Mesenchymal stem cell (in vitro differentiated cells and primary cell): ENCODE data around the gene ZYX.
A peak's percentile ranks its signal among the peaks of the same experiment; 100 is the strongest.

Experiments
- DNase-seq: peaks from one replicate; pipeline ENCODE4 v3.0.0-alpha.2; 2013
- H2AFZ ChIP-seq: one replicate; pipeline ENCODE4 v1.6.1; 2013; ENCODE audit warnings: low read depth, mild to moderate bottlenecking, control low read depth, inconsistent platforms, low read length, moderate library complexity
- H2AK5ac ChIP-seq: 2 replicates; pipeline ENCODE4 v1.6.1; 2013; ENCODE audit warnings: low read length, moderate library complexity, mild to moderate bottlenecking, inconsistent platforms; ENCODE audit not compliant: severe bottlenecking
- H2BK120ac ChIP-seq: one replicate; pipeline ENCODE4 v1.6.1; 2013; ENCODE audit warnings: low read depth, mild to moderate bottlenecking, inconsistent platforms, low read length, moderate library complexity
- H2BK12ac ChIP-seq, 2 experiments: one replicate each; pipeline ENCODE4 v1.6.1; 2013; ENCODE audit warnings: inconsistent platforms in 2 of 2, low read length in 2 of 2, mild to moderate bottlenecking in 2 of 2, moderate library complexity in 2 of 2, control low read depth in 1 of 2
- H2BK15ac ChIP-seq: one replicate; pipeline ENCODE4 v1.6.1; 2013; ENCODE audit warnings: mild to moderate bottlenecking, low read depth, inconsistent platforms; ENCODE audit not compliant: poor library complexity, severe bottlenecking
- H2BK5ac ChIP-seq: 2 replicates; pipeline ENCODE4 v1.6.1; 2013; ENCODE audit warnings: low read depth, mild to moderate bottlenecking, low read length, control low read depth, inconsistent platforms; ENCODE audit not compliant: poor library complexity, severe bottlenecking
- H3K14ac ChIP-seq, 2 experiments: one replicate each; pipeline ENCODE4 v1.6.1; 2013; ENCODE audit warnings: inconsistent platforms in 2 of 2, low read length in 2 of 2, control low read depth in 1 of 2, mild to moderate bottlenecking in 1 of 2, moderate library complexity in 1 of 2
- H3K18ac ChIP-seq, 2 experiments: one replicate each; pipeline ENCODE4 v1.6.1; 2013; ENCODE audit warnings: inconsistent platforms in 2 of 2, low read length in 2 of 2, control low read depth in 1 of 2, low read depth in 1 of 2, mild to moderate bottlenecking in 1 of 2
- H3K23ac ChIP-seq, 2 experiments: one replicate each; pipeline ENCODE4 v1.6.1; 2013; ENCODE audit warnings: inconsistent platforms in 2 of 2, low read length in 2 of 2, mild to moderate bottlenecking in 2 of 2, moderate library complexity in 2 of 2, control low read depth in 1 of 2
- H3K27ac ChIP-seq: 2 replicates; pipeline ENCODE4 v1.5.1; 2013; ENCODE audit warnings: mild to moderate bottlenecking, moderate library complexity, low read length, control low read depth, inconsistent platforms; ENCODE audit not compliant: poor library complexity, severe bottlenecking
- H3K27me3 ChIP-seq, 2 experiments: 2 replicates each; pipeline versions ENCODE4 v1.6.1 to v1.7.0; 2013; ENCODE audit warnings: low read length in 2 of 2, mild to moderate bottlenecking in 2 of 2, moderate library complexity in 2 of 2, control low read depth in 1 of 2, inconsistent platforms in 1 of 2; ENCODE audit not compliant: control insufficient read depth in 1 of 2, insufficient read depth in 1 of 2
- H3K36me3 ChIP-seq, 2 experiments: 2 replicates each; pipeline versions ENCODE4 v1.6.1 to v1.7.0; 2013; ENCODE audit warnings: low read length in 2 of 2, control low read depth in 1 of 2, inconsistent platforms in 1 of 2, low read depth in 1 of 2, mild to moderate bottlenecking in 1 of 2; ENCODE audit not compliant: insufficient read depth in 2 of 2, control insufficient read depth in 1 of 2
- H3K4ac ChIP-seq, 2 experiments: one replicate each; pipeline ENCODE4 v1.6.1; 2013; ENCODE audit warnings: inconsistent platforms in 2 of 2, low read length in 2 of 2, mild to moderate bottlenecking in 2 of 2, moderate library complexity in 2 of 2, control low read depth in 1 of 2, low read depth in 1 of 2
- H3K4me1 ChIP-seq: 2 replicates; pipeline ENCODE4 v1.6.1; 2013; ENCODE audit warnings: low read depth, low read length, control low read depth; ENCODE audit not compliant: control insufficient read depth, insufficient read depth
- H3K4me2 ChIP-seq: 2 replicates; pipeline ENCODE4 v1.6.1; 2013; ENCODE audit warnings: low read length, mild to moderate bottlenecking, inconsistent platforms; ENCODE audit not compliant: poor library complexity, severe bottlenecking
- H3K4me3 ChIP-seq, 2 experiments: 2 replicates each; pipeline versions ENCODE4 v1.5.1 to v1.7.0; 2013; ENCODE audit warnings: low read length in 2 of 2, mild to moderate bottlenecking in 2 of 2, control low read depth in 1 of 2, low read depth in 1 of 2; ENCODE audit not compliant: insufficient read depth in 1 of 2
- H3K79me1 ChIP-seq: replicated peaks from 2 replicates; pipeline ENCODE4 v1.6.1; 2013; ENCODE audit warnings: mild to moderate bottlenecking, control low read depth, low read length, inconsistent platforms; ENCODE audit not compliant: poor library complexity, severe bottlenecking
- H3K9ac ChIP-seq: 2 replicates; pipeline ENCODE4 v1.7.0; 2013; ENCODE audit warnings: mild to moderate bottlenecking, low read length, moderate library complexity
- H3K9me3 ChIP-seq: 2 replicates; pipeline ENCODE4 v1.7.0; 2013; ENCODE audit warnings: mild to moderate bottlenecking, low read length; ENCODE audit not compliant: control insufficient read depth
- H4K8ac ChIP-seq: one replicate; pipeline ENCODE4 v1.6.1; 2013; ENCODE audit warnings: inconsistent platforms, mild to moderate bottlenecking, low read length, moderate library complexity
- H4K91ac ChIP-seq: one replicate; pipeline ENCODE4 v1.6.1; 2013; ENCODE audit warnings: mild to moderate bottlenecking, low read length, inconsistent platforms
- WGBS: methylation state at CpG from one replicate; pipeline ENCODE4 v1.1.7; 2013; ENCODE audit warnings: mixed read lengths; 5-methylcytosine and 5-hydroxymethylcytosine counted together

Gene ZYX

GRCh38 chr7:143343596-143343995 lies 37.5 kb upstream of the ZYX start:
- WGBS, result 70% methylated on average over 3 of the region's 3 CpGs
- no peak overlapping the region for H3K23ac ChIP-seq
- DNase-seq, result no peak

GRCh38 chr7:143345428-143345900 lies 35.7 kb upstream of the ZYX start:
- DNase-seq, result peak; percentile 48
- Histone ChIP-seq H3K4me3 (peak overlapping the region in 1 of 2 experiments; percentile 61), H3K14ac (no peak overlapping the region), H4K8ac (peak overlapping the region; percentile 27), H3K27me3 (peaks cover 43 to 45% of the 10 kb centered on the region in 2 experiments), H3K9me3 (no peaks in the 10 kb centered on the region), H3K4ac (no peak overlapping the region), H2BK120ac (no peak overlapping the region), H2BK15ac (no peak overlapping the region), H2AK5ac (no peak overlapping the region), H4K91ac (no peak overlapping the region), H3K79me1 (no peaks in the 10 kb centered on the region), H2BK5ac (no peak overlapping the region), H2AFZ (peak overlapping the region; percentile 76), H3K4me1 (peaks cover 5% of the 10 kb centered on the region), H3K23ac (no peak overlapping the region), H3K27ac (no peak overlapping the region), H3K18ac (no peak overlapping the region), H3K36me3 (no peaks in the 10 kb centered on the region), H3K9ac (no peak overlapping the region), H2BK12ac (peak overlapping the region in 1 of 2 experiments; percentile 11), H3K4me2 (peak overlapping the region; percentile 12)
- 3% methylated on average over 35 of the region's 35 CpGs for WGBS

More at GRCh38 chr7:143343596-143343995, 37.5 kb upstream of the ZYX start:
- Histone ChIP-seq H3K27ac (no peak overlapping the region), H3K4me3 (no peak overlapping the region), H3K9me3 (no peaks in the 10 kb centered on the region), H3K4me2 (no peak overlapping the region), H4K8ac (no peak overlapping the region), H2AK5ac (no peak overlapping the region), H3K4ac (no peak overlapping the region), H3K18ac (no peak overlapping the region), H3K36me3 (no peaks in the 10 kb centered on the region), H3K14ac (no peak overlapping the region), H2BK12ac (no peak overlapping the region), H4K91ac (no peak overlapping the region), H3K9ac (no peak overlapping the region), H3K79me1 (no peaks in the 10 kb centered on the region), H3K4me1 (peaks cover 5% of the 10 kb centered on the region), H2BK5ac (no peak overlapping the region), H2BK120ac (no peak overlapping the region), H2AFZ (no peak overlapping the region), H3K27me3 (peaks cover 32 to 40% of the 10 kb centered on the region in 2 experiments), H2BK15ac (no peak overlapping the region)

- Histone ChIP-seq H2BK15ac (no peak overlapping the region), H3K14ac (no peak overlapping the region), H4K91ac (no peak overlapping the region), H3K4me2 (no peak overlapping the region), H3K4me1 (peaks cover 5% of the 10 kb centered on the region), H2BK12ac (no peak overlapping the region), H3K4me3 (no peak overlapping the region), H3K9me3 (no peaks in the 10 kb centered on the region), H2BK120ac (no peak overlapping the region), H2BK5ac (no peak overlapping the region), H3K4ac (no peak overlapping the region), H3K18ac (no peak overlapping the region), H2AK5ac (no peak overlapping the region), H3K27ac (no peak overlapping the region), H3K79me1 (no peaks in the 10 kb centered on the region), H3K27me3 (peaks cover 43 to 45% of the 10 kb centered on the region in 2 experiments), H3K36me3 (no peaks in the 10 kb centered on the region), H3K23ac (no peak overlapping the region), H3K9ac (no peak overlapping the region), H4K8ac (no peak overlapping the region), H2AFZ (no peak overlapping the region)
- WGBS, result 91% methylated on average over 4 of the region's 4 CpGs
- DNase-seq, result no peak
Observed at GRCh38 chr7:143346018-143346417, 35.1 kb upstream of the ZYX start.

- H2BK120ac ChIP-seq, result no peak overlapping the region
- 89% methylated on average over 4 of the region's 5 CpGs for WGBS
- no peak overlapping the region for H3K14ac ChIP-seq
- H3K27ac ChIP-seq, result no peak overlapping the region
- H3K79me1 ChIP-seq, result no peaks in the 10 kb centered on the region
- peaks cover 7% of the 10 kb centered on the region for H3K4me1 ChIP-seq
- H4K8ac ChIP-seq, result no peak overlapping the region
- H3K4ac ChIP-seq, result no peak overlapping the region
- H3K9ac ChIP-seq, result no peak overlapping the region
- no peak for DNase-seq
- H2BK5ac ChIP-seq, result no peak overlapping the region
- H2BK15ac ChIP-seq, result no peak overlapping the region
- H3K23ac ChIP-seq, result no peak overlapping the region
- no peak overlapping the region for H3K18ac ChIP-seq
- H2AK5ac ChIP-seq, result no peak overlapping the region
- no peaks in the 10 kb centered on the region for H3K9me3 ChIP-seq
- no peaks in the 10 kb centered on the region for H3K36me3 ChIP-seq
- peaks cover 43 to 46% of the 10 kb centered on the region in 2 experiments for H3K27me3 ChIP-seq
- no peak overlapping the region for H2BK12ac ChIP-seq
- no peak overlapping the region for H4K91ac ChIP-seq
- H3K4me3 ChIP-seq, result no peak overlapping the region
- no peak overlapping the region for H2AFZ ChIP-seq
- H3K4me2 ChIP-seq, result no peak overlapping the region
Observed at GRCh38 chr7:143347950-143348349, 33.2 kb upstream of the ZYX start.
